Measurements from ENCODE around the gene PGA5. TPM values are rescaled to one million over a fixed set of nuclear protein-coding genes. Genes with fewer than 3 reads are reported as not detected.

Gene PGA5
- total RNA-seq, 1 donor from 2014 or later, result not detected

DNA sequence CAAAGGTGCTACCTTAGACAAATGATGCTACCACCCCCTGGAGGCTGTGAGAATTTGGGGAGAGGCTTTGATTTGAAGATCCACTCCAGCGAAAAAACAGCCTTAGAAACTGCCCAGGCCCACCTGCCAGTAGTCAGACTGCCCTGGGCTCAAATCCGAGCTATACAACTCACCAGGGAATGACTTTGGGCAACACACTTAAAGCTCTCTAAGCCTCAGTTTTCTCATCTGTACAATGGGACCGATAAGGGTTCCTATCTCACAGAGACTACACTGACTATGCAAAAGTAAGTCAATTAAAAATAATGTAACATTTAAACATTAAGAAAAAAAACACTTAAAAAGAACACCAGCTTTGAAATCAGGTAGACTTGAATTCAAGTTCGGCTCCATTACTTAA, 34.2 kb downstream of the PGA5 start:
- no peak overlapping the region for H3K9ac ChIP-seq (ENCODE audit: low read depth in 1 of 3, low read length in 3 of 3)
- no peak overlapping the region for H3K27ac ChIP-seq (ENCODE audit: low read depth, low read length)
- H3K36me3 ChIP-seq (ENCODE audit: control insufficient read depth in 3 of 3, insufficient read depth in 3 of 3, low read length in 3 of 3), result peaks cover under 1 to 7% (median 4%) of the 10 kb centered on the region in 3 donors
- H3K9me3 ChIP-seq (ENCODE audit: control insufficient read depth in 3 of 3, low read length in 3 of 3), result no peaks in the 10 kb centered on the region
- no peaks in the 10 kb centered on the region for H3K4me1 ChIP-seq (ENCODE audit: control insufficient read depth in 3 of 3, insufficient read depth in 3 of 3, low read length in 3 of 3)
- no peaks in the 10 kb centered on the region for H3K27me3 ChIP-seq (ENCODE audit: control insufficient read depth in 3 of 3, insufficient read depth in 3 of 3, low read length in 3 of 3)
- no peak overlapping the region for H3K4me3 ChIP-seq (ENCODE audit: low read length in 3 of 3)

GRCh38 chr11:61277186-61278000, 36.4 kb downstream of the PGA5 start:
- no peak overlapping the region for H3K27ac ChIP-seq (ENCODE audit: low read depth, low read length)
- H3K4me3 ChIP-seq (ENCODE audit: low read length in 3 of 3), result no peak overlapping the region
- H3K36me3 ChIP-seq (ENCODE audit: control insufficient read depth in 3 of 3, insufficient read depth in 3 of 3, low read length in 3 of 3), result peaks cover 4 to 7% (median 5%) of the 10 kb centered on the region in 3 donors
- no peaks in the 10 kb centered on the region for H3K27me3 ChIP-seq (ENCODE audit: control insufficient read depth in 3 of 3, insufficient read depth in 3 of 3, low read length in 3 of 3)
- no peaks in the 10 kb centered on the region for H3K9me3 ChIP-seq (ENCODE audit: control insufficient read depth in 3 of 3, low read length in 3 of 3)
- H3K9ac ChIP-seq (ENCODE audit: low read depth in 1 of 3, low read length in 3 of 3), result no peak overlapping the region
- H3K4me1 ChIP-seq (ENCODE audit: control insufficient read depth in 3 of 3, insufficient read depth in 3 of 3, low read length in 3 of 3), result no peaks in the 10 kb centered on the region

DNA sequence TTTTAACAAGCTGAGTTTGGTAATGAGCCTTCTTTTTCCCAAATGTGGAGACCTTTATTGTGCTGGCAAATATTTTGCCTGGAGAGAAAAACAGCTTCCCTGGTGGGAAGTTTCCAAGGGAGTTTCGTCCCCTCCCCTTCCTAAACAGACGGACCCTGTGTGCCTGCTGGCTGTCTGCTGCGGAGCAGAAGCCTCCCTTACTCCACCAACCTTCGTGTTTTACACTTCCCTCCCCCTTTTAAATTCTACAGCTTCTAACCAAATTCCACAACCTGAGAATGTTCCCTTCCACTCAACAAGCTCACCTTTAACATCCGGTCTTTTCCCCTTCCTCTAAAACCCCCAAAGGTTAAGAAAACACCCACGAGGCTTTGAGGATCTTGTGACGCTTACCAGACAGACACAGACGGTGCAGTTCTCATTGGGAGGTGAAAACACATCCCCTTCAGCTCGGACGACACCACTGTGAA, 37.1 kb downstream of the PGA5 start:
- H3K9ac ChIP-seq (ENCODE audit: low read depth in 1 of 3, low read length in 3 of 3), result no peak overlapping the region

DNA sequence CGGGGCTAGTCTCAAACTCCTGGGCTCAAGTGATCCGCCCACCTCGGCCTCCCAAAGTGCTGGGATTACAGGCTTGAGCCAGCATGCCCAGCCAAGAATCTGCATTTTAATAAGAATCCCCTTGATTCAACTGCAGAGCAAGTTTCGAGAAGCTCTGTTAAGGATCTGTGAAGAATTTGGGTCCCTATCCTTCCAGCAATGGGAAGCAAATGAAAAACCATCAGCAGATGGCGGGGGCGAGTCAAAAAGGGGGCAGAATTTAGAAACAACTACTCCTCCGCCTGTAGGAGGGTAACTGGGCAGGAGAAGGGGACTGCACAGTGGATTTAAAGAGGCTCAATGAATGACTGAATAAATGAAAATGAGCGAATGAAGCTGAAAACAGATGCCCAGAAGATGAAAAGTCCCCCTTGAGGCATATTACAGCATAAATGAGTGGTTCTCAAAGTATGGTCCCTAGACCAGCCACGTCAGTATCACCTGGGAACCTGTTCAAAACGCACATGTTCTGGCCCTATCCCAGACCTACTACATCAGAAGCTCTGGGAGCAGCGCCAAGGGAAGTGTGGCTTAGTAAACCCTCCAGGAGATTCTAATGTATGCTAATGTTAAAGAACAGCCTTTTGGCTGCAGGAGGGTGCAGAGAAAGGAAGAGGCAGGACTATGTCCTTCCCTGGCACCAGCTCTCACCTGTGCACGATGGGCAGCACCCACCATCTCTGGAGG, 39.1 kb downstream of the PGA5 start:
- Histone ChIP-seq H3K4me3 (ENCODE audit: low read length in 3 of 3) (no peak overlapping the region), H3K9me3 (ENCODE audit: control insufficient read depth in 3 of 3, low read length in 3 of 3) (no peaks in the 10 kb centered on the region), H3K4me1 (ENCODE audit: control insufficient read depth in 3 of 3, insufficient read depth in 3 of 3, low read length in 3 of 3) (no peaks in the 10 kb centered on the region), H3K36me3 (ENCODE audit: control insufficient read depth in 3 of 3, insufficient read depth in 3 of 3, low read length in 3 of 3) (peaks cover 2 to 9% (median 5%) of the 10 kb centered on the region in 3 donors), H3K9ac (ENCODE audit: low read depth in 1 of 3, low read length in 3 of 3) (no peak overlapping the region), H3K27me3 (ENCODE audit: control insufficient read depth in 3 of 3, insufficient read depth in 3 of 3, low read length in 3 of 3) (no peaks in the 10 kb centered on the region), H3K27ac (ENCODE audit: low read depth, low read length) (no peak overlapping the region)

More for the DNA sequence above, 37.1 kb downstream of the PGA5 start:
- no peak overlapping the region for H3K4me3 ChIP-seq (ENCODE audit: low read length in 3 of 3)
- no peaks in the 10 kb centered on the region for H3K9me3 ChIP-seq (ENCODE audit: control insufficient read depth in 3 of 3, low read length in 3 of 3)
- no peaks in the 10 kb centered on the region for H3K27me3 ChIP-seq (ENCODE audit: control insufficient read depth in 3 of 3, insufficient read depth in 3 of 3, low read length in 3 of 3)
- no peaks in the 10 kb centered on the region for H3K4me1 ChIP-seq (ENCODE audit: control insufficient read depth in 3 of 3, insufficient read depth in 3 of 3, low read length in 3 of 3)
- H3K36me3 ChIP-seq (ENCODE audit: control insufficient read depth in 3 of 3, insufficient read depth in 3 of 3, low read length in 3 of 3), result peaks cover 5 to 8% (median 5%) of the 10 kb centered on the region in 3 donors
- no peak overlapping the region for H3K27ac ChIP-seq (ENCODE audit: low read depth, low read length)

GRCh38 chr11:61280883-61281580, 40.1 kb downstream of the PGA5 start:
- H3K4me3 ChIP-seq (ENCODE audit: low read length in 3 of 3), result no peak overlapping the region
- no peak overlapping the region for H3K9ac ChIP-seq (ENCODE audit: low read depth in 1 of 3, low read length in 3 of 3)
- no peaks in the 10 kb centered on the region for H3K4me1 ChIP-seq (ENCODE audit: control insufficient read depth in 3 of 3, insufficient read depth in 3 of 3, low read length in 3 of 3)
- H3K27ac ChIP-seq (ENCODE audit: low read depth, low read length), result no peak overlapping the region
- H3K27me3 ChIP-seq (ENCODE audit: control insufficient read depth in 3 of 3, insufficient read depth in 3 of 3, low read length in 3 of 3), result no peaks in the 10 kb centered on the region
- H3K9me3 ChIP-seq (ENCODE audit: control insufficient read depth in 3 of 3, low read length in 3 of 3), result no peaks in the 10 kb centered on the region
- H3K36me3 ChIP-seq (ENCODE audit: control insufficient read depth in 3 of 3, insufficient read depth in 3 of 3, low read length in 3 of 3), result peaks cover 8 to 13% (median 10%) of the 10 kb centered on the region in 3 donors

DNA sequence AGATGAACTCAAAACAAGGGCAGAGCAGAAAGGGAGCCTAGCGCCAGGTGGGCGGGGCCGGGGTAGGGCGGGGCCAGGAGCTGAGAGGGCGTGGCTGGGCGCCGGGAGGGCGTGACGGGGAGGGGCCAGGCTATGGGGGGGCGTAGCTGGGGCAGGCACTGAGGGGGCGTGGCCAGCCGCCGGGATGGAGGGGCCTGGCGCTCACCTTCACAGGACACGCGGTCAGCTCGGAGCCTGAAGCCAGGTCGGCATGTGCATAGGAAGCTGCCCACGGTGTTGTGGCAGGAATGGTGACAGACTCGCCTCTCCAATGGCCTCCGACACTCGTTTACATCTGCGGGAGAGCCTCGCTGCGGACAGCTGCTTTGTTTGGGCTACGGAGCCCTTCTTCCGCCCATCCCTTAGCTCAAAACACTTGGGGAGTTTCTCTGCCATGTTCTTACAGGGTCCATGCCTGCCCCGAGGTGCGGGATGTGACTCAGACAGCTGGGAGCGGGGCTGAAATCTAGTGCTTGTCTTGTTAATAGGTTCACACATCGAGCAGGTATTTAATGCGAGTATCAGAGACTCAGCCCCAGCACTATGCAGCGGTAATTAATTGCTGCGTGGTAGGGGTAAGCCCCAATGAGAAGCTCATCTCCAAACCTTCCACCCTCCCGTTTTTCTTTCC, 40.7 kb downstream of the PGA5 start:
- H3K36me3 ChIP-seq (ENCODE audit: control insufficient read depth in 3 of 3, insufficient read depth in 3 of 3, low read length in 3 of 3), result peaks cover 10 to 17% (median 11%) of the 10 kb centered on the region in 3 donors
- no peak overlapping the region for H3K4me3 ChIP-seq (ENCODE audit: low read length in 3 of 3)
- H3K27ac ChIP-seq (ENCODE audit: low read depth, low read length), result no peak overlapping the region
- H3K9me3 ChIP-seq (ENCODE audit: control insufficient read depth in 3 of 3, low read length in 3 of 3), result no peaks in the 10 kb centered on the region
- no peaks in the 10 kb centered on the region for H3K27me3 ChIP-seq (ENCODE audit: control insufficient read depth in 3 of 3, insufficient read depth in 3 of 3, low read length in 3 of 3)
- no peak overlapping the region for H3K9ac ChIP-seq (ENCODE audit: low read depth in 1 of 3, low read length in 3 of 3)
- H3K4me1 ChIP-seq (ENCODE audit: control insufficient read depth in 3 of 3, insufficient read depth in 3 of 3, low read length in 3 of 3), result no peaks in the 10 kb centered on the region

GRCh38 chr11:61283613-61284012, 42.6 kb downstream of the PGA5 start:
- no peaks in the 10 kb centered on the region for H3K4me1 ChIP-seq (ENCODE audit: control insufficient read depth in 3 of 3, insufficient read depth in 3 of 3, low read length in 3 of 3)
- no peak overlapping the region for H3K9ac ChIP-seq (ENCODE audit: low read depth in 1 of 3, low read length in 3 of 3)
- H3K36me3 ChIP-seq (ENCODE audit: control insufficient read depth in 3 of 3, insufficient read depth in 3 of 3, low read length in 3 of 3), result peaks cover 10 to 17% (median 11%) of the 10 kb centered on the region in 3 donors
- H3K9me3 ChIP-seq (ENCODE audit: control insufficient read depth in 3 of 3, low read length in 3 of 3), result no peaks in the 10 kb centered on the region
- H3K27me3 ChIP-seq (ENCODE audit: control insufficient read depth in 3 of 3, insufficient read depth in 3 of 3, low read length in 3 of 3), result no peaks in the 10 kb centered on the region
- H3K27ac ChIP-seq (ENCODE audit: low read depth, low read length), result no peak overlapping the region
- no peak overlapping the region for H3K4me3 ChIP-seq (ENCODE audit: low read length in 3 of 3)

- Histone ChIP-seq H3K27ac (ENCODE audit: low read depth, low read length) (no peak overlapping the region), H3K9ac (ENCODE audit: low read depth in 1 of 3, low read length in 3 of 3) (no peak overlapping the region), H3K27me3 (ENCODE audit: control insufficient read depth in 3 of 3, insufficient read depth in 3 of 3, low read length in 3 of 3) (peaks cover 0 to under 1% (median 0%) of the 10 kb centered on the region in 3 donors), H3K9me3 (ENCODE audit: control insufficient read depth in 3 of 3, low read length in 3 of 3) (no peaks in the 10 kb centered on the region), H3K4me3 (ENCODE audit: low read length in 3 of 3) (no peak overlapping the region), H3K4me1 (ENCODE audit: control insufficient read depth in 3 of 3, insufficient read depth in 3 of 3, low read length in 3 of 3) (no peaks in the 10 kb centered on the region), H3K36me3 (ENCODE audit: control insufficient read depth in 3 of 3, insufficient read depth in 3 of 3, low read length in 3 of 3) (peaks cover 6 to 16% (median 10%) of the 10 kb centered on the region in 3 donors)
These were observed 46.5 kb downstream of the PGA5 start for GRCh38 chr11:61287338-61287977.

Data from skeletal muscle tissue (tissue), 4 donors.